Measurements from ENCODE around the gene ZFYVE9.

GRCh38 chr1:52192436-52192835, 50.5 kb downstream of the ZFYVE9 start:
- TF ChIP-seq CTCF (IDR thresholded peaks at IDR 0.05) (no peak), POLR2A (IDR thresholded peaks at IDR 0.05) (no peak)
